Fibroblast of lung (primary cell): ENCODE measurements around the gene ELMO1. TPM values are rescaled to one million over a fixed set of nuclear protein-coding genes. Genes with fewer than 3 reads are reported as not detected.

ENCODE experiments used
- DNase-seq, 2 donors: peaks; one replicate each; pipeline versions ENCODE4 v3.0.0 to v3.0.0-alpha.2; 2010; ENCODE audit warnings: low read depth in 2 of 2
- H2AFZ ChIP-seq: 2 replicates; pipeline ENCODE4 v1.5.1; 2012; ENCODE audit warnings: low read length, control low read depth, inconsistent platforms
- H3K27ac ChIP-seq: 2 replicates; pipeline ENCODE4 v1.5.1; 2011; ENCODE audit warnings: low read length, control low read depth; ENCODE audit not compliant: insufficient read depth
- H3K27me3 ChIP-seq: 2 replicates; pipeline ENCODE4 v1.5.1; 2011; ENCODE audit warnings: mild to moderate bottlenecking, low read length; ENCODE audit not compliant: control insufficient read depth, insufficient read depth
- H3K36me3 ChIP-seq: 2 replicates; pipeline ENCODE4 v1.5.1; 2011; ENCODE audit warnings: low read length; ENCODE audit not compliant: control insufficient read depth, insufficient read depth
- H3K4me1 ChIP-seq: 2 replicates; pipeline ENCODE4 v1.5.1; 2011; ENCODE audit warnings: low read length; ENCODE audit not compliant: control insufficient read depth, insufficient read depth; ENCODE audit errors: extremely low read depth
- H3K4me2 ChIP-seq: 2 replicates; pipeline ENCODE4 v1.5.1; 2011; ENCODE audit warnings: low read length, control low read depth; ENCODE audit not compliant: insufficient read depth; ENCODE audit errors: extremely low read depth
- H3K4me3 ChIP-seq, 4 experiments: fragments of 200-600 bp in 1 of 4; sonication (generic) in 1 of 4; replicated peaks in 1 of 4; 2 replicates each; pipeline ENCODE4 v1.5.1; 2011 to 2016; ENCODE audit warnings: low read length in 4 of 4, low read depth in 3 of 4, mild to moderate bottlenecking in 3 of 4, control low read depth in 2 of 4, inconsistent platforms in 1 of 4, mixed read lengths in 1 of 4; ENCODE audit not compliant: insufficient read depth in 1 of 4; ENCODE audit errors: control extremely low read depth in 1 of 4
- H3K79me2 ChIP-seq: 2 replicates; pipeline ENCODE4 v1.5.1; 2012; ENCODE audit warnings: mild to moderate bottlenecking, low read length, inconsistent platforms; ENCODE audit not compliant: control insufficient read depth, insufficient read depth
- H3K9ac ChIP-seq: 2 replicates; pipeline ENCODE4 v1.5.1; 2011; ENCODE audit warnings: mild to moderate bottlenecking, low read length, control low read depth; ENCODE audit not compliant: insufficient read depth
- H3K9me3 ChIP-seq: 2 replicates; pipeline ENCODE4 v1.5.1; 2012; ENCODE audit warnings: low read depth, low read length; ENCODE audit not compliant: control insufficient read depth, insufficient read depth
- H4K20me1 ChIP-seq: 2 replicates; pipeline ENCODE4 v1.5.1; 2011; ENCODE audit warnings: low read length; ENCODE audit not compliant: control insufficient read depth, insufficient read depth; ENCODE audit errors: extremely low read depth
- CTCF ChIP-seq, 2 donors: IDR thresholded peaks in 1 of 2; conservative IDR thresholded peaks in 1 of 2; 1 replicate in 1 of 2; 2 replicates in 1 of 2; pipeline ENCODE4 v1.5.1; 2011 to 2012; ENCODE audit warnings: low read length in 2 of 2, control low read depth in 1 of 2, inconsistent platforms in 1 of 2, low read depth in 1 of 2, mild to moderate bottlenecking in 1 of 2
- EZH2 ChIP-seq: IDR thresholded peaks from 2 replicates; pipeline ENCODE4 v1.5.1; 2012; ENCODE audit warnings: low read length, control low read depth, mild to moderate bottlenecking; ENCODE audit errors: missing control alignments
- polyA plus RNA-seq, 2 donors: library from polyadenylated mRNA; depleted of rRNA in 1 of 2; stranded (reverse) in 1 of 2; unstranded in 1 of 2; fragments of >200 nt; gene quantifications; 2 replicates each; pipeline ENCODE4 v1.2.1, GENCODE V29; 2011 to 2012; ENCODE audit warnings: missing spikeins in 1 of 2
- total RNA-seq: library from RNA; depleted of rRNA; stranded (reverse); fragments of >200 nt; gene quantifications from 2 replicates; pipeline ENCODE4 v1.2.1, GENCODE V29; 2014

Gene ELMO1
- total and polyA plus RNA-seq, 2 donors (not counting 1 experiment from before 2014, with no cell fraction given) = 0.50 TPM; not detected in 1

GRCh38 chr7:36949711-36950600 is 498.7 kb downstream of the ELMO1 start:
- no peak for TF ChIP-seq EZH2
- TF ChIP-seq CTCF (conservative IDR thresholded peaks at IDR 0.05 in 1 of 2, IDR thresholded peaks at IDR 0.05 in 1 of 2; ENCODE audit: low read depth in 1 of 2, low read length in 2 of 2) = no peak
- no peaks in the 10 kb centered on the region for H3K4me1 ChIP-seq
- no peak for DNase-seq
- no peaks in the 10 kb centered on the region for H3K27me3 ChIP-seq
- no peak overlapping the region for H3K4me3 ChIP-seq
- no peak overlapping the region for H2AFZ ChIP-seq
- no peaks in the 10 kb centered on the region for H3K36me3 ChIP-seq
- H3K79me2 ChIP-seq = no peaks in the 10 kb centered on the region
- no peak overlapping the region for H3K27ac ChIP-seq
- no peak overlapping the region for H3K9ac ChIP-seq
- no peaks in the 10 kb centered on the region for H3K9me3 ChIP-seq
- H3K4me2 ChIP-seq = no peak overlapping the region
- no peaks in the 10 kb centered on the region for H4K20me1 ChIP-seq

- Histone ChIP-seq H3K9ac (no peak overlapping the region), H3K27me3 (no peaks in the 10 kb centered on the region), H3K4me1 (no peaks in the 10 kb centered on the region), H3K9me3 (no peaks in the 10 kb centered on the region), H3K79me2 (no peaks in the 10 kb centered on the region), H3K27ac (no peak overlapping the region), H3K4me2 (no peak overlapping the region), H4K20me1 (no peaks in the 10 kb centered on the region), H3K36me3 (no peaks in the 10 kb centered on the region), H2AFZ (no peak overlapping the region), H3K4me3 (no peak overlapping the region)
- TF ChIP-seq EZH2 = no peak
- no peak for TF ChIP-seq CTCF (conservative IDR thresholded peaks at IDR 0.05 in 1 of 2, IDR thresholded peaks at IDR 0.05 in 1 of 2; ENCODE audit: low read depth in 1 of 2, low read length in 2 of 2)
- DNase-seq = no peak
These were observed 502.3 kb downstream of the ELMO1 start for GRCh38 chr7:36946401-36946739.

- Histone ChIP-seq H4K20me1 (no peaks in the 10 kb centered on the region), H3K4me1 (no peaks in the 10 kb centered on the region), H3K27me3 (no peaks in the 10 kb centered on the region), H3K36me3 (no peaks in the 10 kb centered on the region), H3K4me2 (no peak overlapping the region), H2AFZ (no peak overlapping the region), H3K4me3 (no peak overlapping the region), H3K27ac (no peak overlapping the region), H3K9ac (no peak overlapping the region), H3K9me3 (no peaks in the 10 kb centered on the region), H3K79me2 (no peaks in the 10 kb centered on the region)
- TF ChIP-seq CTCF (conservative IDR thresholded peaks at IDR 0.05 in 1 of 2, IDR thresholded peaks at IDR 0.05 in 1 of 2; ENCODE audit: low read depth in 1 of 2, low read length in 2 of 2) (no peak), EZH2 (no peak)
- no peak for DNase-seq
These were observed 502.9 kb downstream of the ELMO1 start for GRCh38 chr7:36945612-36946400.
